Measurements from ENCODE around the gene THOC1.

- no peak for TF ChIP-seq TAF1 (IDR thresholded peaks at IDR 0.05; ENCODE audit: borderline replicate concordance, low read depth, low read length)
- TF ChIP-seq, protein P1, sequence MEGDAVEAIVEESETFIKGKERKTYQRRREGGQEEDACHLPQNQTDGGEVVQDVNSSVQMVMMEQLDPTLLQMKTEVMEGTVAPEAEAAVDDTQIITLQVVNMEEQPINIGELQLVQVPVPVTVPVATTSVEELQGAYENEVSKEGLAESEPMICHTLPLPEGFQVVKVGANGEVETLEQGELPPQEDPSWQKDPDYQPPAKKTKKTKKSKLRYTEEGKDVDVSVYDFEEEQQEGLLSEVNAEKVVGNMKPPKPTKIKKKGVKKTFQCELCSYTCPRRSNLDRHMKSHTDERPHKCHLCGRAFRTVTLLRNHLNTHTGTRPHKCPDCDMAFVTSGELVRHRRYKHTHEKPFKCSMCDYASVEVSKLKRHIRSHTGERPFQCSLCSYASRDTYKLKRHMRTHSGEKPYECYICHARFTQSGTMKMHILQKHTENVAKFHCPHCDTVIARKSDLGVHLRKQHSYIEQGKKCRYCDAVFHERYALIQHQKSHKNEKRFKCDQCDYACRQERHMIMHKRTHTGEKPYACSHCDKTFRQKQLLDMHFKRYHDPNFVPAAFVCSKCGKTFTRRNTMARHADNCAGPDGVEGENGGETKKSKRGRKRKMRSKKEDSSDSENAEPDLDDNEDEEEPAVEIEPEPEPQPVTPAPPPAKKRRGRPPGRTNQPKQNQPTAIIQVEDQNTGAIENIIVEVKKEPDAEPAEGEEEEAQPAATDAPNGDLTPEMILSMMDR (IDR thresholded peaks at IDR 0.05) = no peak
- TF ChIP-seq MAX (IDR thresholded peaks at IDR 0.05; ENCODE audit: low read depth) = no peak
- no peak for TF ChIP-seq USF1 (IDR thresholded peaks at IDR 0.05; ENCODE audit: borderline replicate concordance, low read depth)
- TF ChIP-seq, protein P2, sequence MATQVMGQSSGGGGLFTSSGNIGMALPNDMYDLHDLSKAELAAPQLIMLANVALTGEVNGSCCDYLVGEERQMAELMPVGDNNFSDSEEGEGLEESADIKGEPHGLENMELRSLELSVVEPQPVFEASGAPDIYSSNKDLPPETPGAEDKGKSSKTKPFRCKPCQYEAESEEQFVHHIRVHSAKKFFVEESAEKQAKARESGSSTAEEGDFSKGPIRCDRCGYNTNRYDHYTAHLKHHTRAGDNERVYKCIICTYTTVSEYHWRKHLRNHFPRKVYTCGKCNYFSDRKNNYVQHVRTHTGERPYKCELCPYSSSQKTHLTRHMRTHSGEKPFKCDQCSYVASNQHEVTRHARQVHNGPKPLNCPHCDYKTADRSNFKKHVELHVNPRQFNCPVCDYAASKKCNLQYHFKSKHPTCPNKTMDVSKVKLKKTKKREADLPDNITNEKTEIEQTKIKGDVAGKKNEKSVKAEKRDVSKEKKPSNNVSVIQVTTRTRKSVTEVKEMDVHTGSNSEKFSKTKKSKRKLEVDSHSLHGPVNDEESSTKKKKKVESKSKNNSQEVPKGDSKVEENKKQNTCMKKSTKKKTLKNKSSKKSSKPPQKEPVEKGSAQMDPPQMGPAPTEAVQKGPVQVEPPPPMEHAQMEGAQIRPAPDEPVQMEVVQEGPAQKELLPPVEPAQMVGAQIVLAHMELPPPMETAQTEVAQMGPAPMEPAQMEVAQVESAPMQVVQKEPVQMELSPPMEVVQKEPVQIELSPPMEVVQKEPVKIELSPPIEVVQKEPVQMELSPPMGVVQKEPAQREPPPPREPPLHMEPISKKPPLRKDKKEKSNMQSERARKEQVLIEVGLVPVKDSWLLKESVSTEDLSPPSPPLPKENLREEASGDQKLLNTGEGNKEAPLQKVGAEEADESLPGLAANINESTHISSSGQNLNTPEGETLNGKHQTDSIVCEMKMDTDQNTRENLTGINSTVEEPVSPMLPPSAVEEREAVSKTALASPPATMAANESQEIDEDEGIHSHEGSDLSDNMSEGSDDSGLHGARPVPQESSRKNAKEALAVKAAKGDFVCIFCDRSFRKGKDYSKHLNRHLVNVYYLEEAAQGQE (IDR thresholded peaks at IDR 0.05; ENCODE audit: low read depth, low read length) = no peak
- TF ChIP-seq, protein P3, sequence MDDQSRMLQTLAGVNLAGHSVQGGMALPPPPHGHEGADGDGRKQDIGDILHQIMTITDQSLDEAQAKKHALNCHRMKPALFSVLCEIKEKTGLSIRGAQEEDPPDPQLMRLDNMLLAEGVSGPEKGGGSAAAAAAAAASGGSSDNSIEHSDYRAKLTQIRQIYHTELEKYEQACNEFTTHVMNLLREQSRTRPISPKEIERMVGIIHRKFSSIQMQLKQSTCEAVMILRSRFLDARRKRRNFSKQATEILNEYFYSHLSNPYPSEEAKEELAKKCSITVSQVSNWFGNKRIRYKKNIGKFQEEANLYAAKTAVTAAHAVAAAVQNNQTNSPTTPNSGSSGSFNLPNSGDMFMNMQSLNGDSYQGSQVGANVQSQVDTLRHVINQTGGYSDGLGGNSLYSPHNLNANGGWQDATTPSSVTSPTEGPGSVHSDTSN (IDR thresholded peaks at IDR 0.05) = no peak
- no peak for TF ChIP-seq RXRA (IDR thresholded peaks at IDR 0.05; ENCODE audit: borderline replicate concordance, low read depth)
- TF ChIP-seq RAD21 (IDR thresholded peaks at IDR 0.05; ENCODE audit: low read length) = no peak
- no peak for TF ChIP-seq TEAD4 (IDR thresholded peaks at IDR 0.05; ENCODE audit: borderline replicate concordance, insufficient read depth)
- no peak for TF ChIP-seq EZH2phosphoT487 (IDR thresholded peaks at IDR 0.05; ENCODE audit: borderline replicate concordance, low read depth)
- TF ChIP-seq MXI1 (IDR thresholded peaks at IDR 0.05; ENCODE audit: low read depth, low read length) = no peak
- TF ChIP-seq SMC3 (IDR thresholded peaks at IDR 0.05; ENCODE audit: low read depth, low read length) = no peak
- TF ChIP-seq, protein P4, sequence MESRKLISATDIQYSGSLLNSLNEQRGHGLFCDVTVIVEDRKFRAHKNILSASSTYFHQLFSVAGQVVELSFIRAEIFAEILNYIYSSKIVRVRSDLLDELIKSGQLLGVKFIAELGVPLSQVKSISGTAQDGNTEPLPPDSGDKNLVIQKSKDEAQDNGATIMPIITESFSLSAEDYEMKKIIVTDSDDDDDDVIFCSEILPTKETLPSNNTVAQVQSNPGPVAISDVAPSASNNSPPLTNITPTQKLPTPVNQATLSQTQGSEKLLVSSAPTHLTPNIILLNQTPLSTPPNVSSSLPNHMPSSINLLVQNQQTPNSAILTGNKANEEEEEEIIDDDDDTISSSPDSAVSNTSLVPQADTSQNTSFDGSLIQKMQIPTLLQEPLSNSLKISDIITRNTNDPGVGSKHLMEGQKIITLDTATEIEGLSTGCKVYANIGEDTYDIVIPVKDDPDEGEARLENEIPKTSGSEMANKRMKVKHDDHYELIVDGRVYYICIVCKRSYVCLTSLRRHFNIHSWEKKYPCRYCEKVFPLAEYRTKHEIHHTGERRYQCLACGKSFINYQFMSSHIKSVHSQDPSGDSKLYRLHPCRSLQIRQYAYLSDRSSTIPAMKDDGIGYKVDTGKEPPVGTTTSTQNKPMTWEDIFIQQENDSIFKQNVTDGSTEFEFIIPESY (IDR thresholded peaks at IDR 0.05; ENCODE audit: borderline replicate concordance, low read depth) = no peak
These were observed 76.1 kb downstream of the THOC1 start for GRCh38 chr18:191725-192124.
